Astrocyte of the hippocampus (primary cell): ENCODE measurements around the gene CACHD1.

ENCODE experiments used
- DNase-seq: peaks from one replicate; pipeline ENCODE4 v3.0.0; 2011; ENCODE audit warnings: low read depth, low spot score

Gene CACHD1

DNA sequence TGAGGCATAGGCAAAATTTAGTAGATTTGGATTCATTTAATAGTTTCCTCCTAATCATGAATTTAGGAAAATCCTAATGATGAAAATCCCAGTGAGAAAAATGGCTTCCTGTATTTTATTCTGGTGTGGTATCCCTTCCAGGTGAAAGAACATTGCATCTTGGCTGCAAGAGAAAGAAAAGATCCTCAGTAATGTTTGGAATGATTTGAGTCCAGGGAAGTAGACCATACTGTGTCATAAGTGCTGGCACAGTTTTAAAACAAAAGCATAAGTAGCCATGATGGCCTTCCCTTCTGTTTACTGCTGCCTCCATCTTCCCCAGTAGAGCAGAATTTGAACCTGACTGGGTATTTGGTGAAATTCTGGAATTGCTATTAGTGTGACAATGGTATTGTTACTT is 52.8 kb downstream of the CACHD1 start:
- peak; percentile 59 for DNase-seq

GRCh38 chr1:64523413-64524337 is 53.7 kb downstream of the CACHD1 start:
- no peak for DNase-seq

DNA sequence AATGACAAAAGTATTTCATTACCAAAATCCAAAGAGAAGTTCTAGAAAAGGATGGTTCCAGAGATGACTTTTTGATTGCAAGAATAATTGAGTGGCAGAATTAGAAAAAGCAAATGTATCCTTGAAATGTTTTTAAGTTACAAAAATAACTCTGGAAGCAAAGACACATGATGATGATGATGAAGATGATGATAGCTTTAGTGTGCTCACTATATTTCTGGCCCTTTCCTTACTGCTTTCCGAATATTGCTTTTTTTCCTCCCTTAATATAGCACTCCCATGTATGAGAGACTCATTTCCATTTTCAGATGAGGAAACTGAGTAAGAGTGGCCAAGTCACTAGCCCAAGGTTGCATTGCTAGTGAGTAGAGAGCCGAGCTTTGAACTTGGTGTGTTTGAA is 54.7 kb downstream of the CACHD1 start:
- no peak for DNase-seq

DNA sequence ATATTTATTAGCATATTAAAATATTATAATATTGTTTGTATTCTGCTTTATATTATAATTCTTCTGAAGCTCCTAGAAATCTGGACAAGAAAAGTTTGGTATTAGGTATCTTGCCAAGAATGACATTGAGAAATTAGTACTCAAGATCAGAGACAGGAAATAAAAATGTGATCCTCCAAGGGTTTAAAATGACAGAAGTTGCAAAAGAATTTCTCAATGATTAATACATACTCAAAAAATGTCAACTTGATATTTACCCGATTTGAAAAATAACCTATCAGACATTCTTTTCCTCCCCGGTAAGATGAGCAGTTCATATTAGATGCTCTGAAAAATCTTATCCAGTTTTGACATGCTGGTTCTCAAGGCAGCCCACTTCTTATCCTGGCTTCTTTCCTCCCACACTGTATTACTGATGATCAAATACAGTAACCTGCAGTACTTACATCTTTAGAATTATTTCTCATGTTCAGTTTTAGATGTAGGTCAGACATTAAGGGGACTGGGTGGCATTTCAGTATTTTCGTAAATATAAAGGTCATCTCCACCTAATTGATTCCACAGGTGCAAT is 55.3 kb downstream of the CACHD1 start:
- DNase-seq = no peak

DNA sequence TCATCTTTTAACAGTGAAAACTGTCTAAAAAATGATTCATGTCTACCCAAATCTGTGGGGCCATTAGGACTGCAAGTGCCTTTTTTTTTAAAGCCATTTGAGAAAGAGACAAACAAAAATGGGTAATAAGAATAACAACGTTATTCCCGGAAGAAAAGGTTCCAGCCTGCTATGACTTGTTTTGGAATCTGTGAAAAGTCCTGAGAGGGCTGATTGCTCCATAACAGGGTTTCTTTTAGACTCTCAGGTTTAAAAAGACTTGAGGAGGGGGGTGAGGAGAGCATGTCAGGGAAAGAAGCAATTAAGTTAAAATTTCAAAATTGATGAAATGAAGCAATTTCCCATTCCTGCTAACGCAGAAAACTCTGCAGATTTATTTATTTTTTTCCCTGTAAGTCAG is 56.4 kb downstream of the CACHD1 start:
- no peak for DNase-seq

- DNase-seq = no peak
Observed at GRCh38 chr1:64527165-64527564, 57.2 kb downstream of the CACHD1 start.

DNA sequence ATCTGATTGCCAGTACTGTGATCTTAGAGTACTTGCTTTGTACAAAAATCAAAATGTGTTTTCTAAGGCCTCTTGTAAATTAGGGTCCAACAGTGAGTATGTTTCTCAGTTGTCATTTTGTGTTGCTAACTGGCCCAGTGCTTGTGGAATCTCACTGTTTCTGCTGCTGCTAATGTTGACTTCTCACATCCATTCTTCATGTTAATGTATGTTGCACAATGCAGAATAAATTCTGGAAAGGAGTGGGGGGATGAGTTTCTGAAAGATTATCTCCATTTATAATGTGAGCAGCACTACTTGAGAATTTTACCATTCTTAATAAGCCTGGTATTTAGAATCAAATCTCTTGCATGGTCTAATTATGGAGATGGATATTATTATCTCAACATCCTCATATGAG is 57.9 kb downstream of the CACHD1 start:
- DNase-seq = no peak

GRCh38 chr1:64530969-64531692 is 61.2 kb downstream of the CACHD1 start:
- DNase-seq = no peak

- no peak for DNase-seq
Observed at GRCh38 chr1:64532646-64533045, 62.7 kb downstream of the CACHD1 start.

DNA sequence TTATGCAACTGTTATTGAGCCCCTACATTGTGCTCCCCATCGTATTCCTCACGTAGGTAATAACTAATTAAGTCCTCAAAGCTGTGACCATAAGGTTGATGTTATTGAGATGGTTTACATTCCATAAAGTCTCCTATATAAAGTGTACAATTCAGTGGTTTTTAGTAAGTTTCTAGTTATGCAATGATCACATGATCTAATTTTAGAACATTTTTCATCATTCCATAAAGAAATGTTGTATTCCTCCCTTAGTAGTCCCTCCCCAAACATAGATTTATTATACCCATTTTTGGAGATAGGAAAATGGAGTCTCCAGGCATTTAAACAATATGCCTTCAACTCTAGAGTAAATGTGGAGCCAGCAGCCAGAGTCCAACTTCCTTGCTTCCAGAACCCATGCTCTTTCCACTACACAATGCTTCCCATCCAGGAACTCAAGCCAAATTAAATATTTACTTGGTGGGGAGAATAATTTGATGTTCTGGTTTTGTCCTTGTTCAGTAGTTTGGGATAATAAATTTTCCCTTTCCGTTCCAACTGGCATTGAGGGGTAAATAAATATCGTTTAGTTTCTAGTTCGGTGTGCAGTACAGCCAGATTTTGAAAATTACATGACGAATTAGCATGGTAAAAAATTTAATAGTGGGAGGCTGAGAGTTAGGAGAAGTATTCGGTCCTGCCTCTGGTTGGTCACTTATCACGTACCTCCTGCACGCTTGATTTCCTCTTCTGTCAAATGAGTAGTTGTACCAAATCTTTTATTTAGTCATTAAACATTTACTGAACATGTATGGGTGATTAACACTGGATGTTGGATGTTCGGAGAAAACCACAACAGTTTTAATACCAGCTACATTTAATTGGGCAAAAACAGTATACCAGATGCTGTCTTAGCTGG is 66.3 kb downstream of the CACHD1 start:
- DNase-seq = no peak

DNA sequence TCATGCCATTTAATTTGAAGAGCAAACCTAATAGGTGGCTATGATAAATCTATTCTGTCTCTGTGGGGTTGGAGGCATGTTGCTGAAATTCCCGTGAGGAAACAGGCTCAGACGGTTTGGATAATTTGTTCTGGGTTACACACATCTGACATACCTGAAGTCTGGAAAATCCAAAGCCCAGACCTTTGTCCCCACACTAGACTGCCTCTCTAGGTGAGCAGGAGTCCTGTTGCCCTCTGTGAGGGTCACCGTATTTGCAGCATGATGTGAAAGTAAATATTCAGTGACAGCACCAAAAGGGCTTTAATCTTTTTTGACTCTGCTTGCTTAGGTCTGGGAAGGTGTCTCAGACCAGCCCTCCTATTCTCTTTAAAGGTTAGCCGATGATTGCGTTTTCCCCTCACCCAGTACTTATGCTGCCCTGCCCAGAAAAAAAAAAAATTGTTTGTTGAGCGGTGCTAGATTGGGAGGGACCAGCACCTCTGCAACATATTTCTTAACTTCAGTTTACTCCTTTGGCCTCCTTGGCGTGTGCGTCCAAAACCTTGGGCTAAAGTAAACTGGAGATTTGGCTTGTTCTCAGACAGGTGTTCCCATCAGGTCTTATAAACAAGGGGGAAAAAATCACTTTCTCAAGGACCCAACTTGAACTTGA is 67.0 kb downstream of the CACHD1 start:
- no peak for DNase-seq

GRCh38 chr1:64537942-64538341 is 68.0 kb downstream of the CACHD1 start:
- no peak for DNase-seq

DNA sequence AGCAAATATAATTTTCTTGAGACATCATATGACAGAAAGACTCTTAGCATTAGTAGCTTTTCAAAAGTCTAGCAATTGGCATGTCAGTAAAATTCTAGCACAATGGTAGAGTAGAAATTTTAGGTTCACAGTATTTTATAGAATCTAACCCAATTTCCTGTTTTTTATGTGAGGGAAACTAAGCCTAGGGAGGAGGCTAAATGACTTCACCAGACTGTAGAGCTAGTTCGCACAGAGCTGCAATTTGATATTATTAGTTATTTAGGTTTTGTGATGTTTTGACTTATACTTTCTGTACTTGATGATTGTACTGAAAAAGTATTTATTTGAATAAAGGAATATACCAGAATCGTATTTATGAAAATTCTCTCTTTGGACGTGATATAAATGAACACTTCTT is 68.5 kb downstream of the CACHD1 start:
- DNase-seq = no peak

DNA sequence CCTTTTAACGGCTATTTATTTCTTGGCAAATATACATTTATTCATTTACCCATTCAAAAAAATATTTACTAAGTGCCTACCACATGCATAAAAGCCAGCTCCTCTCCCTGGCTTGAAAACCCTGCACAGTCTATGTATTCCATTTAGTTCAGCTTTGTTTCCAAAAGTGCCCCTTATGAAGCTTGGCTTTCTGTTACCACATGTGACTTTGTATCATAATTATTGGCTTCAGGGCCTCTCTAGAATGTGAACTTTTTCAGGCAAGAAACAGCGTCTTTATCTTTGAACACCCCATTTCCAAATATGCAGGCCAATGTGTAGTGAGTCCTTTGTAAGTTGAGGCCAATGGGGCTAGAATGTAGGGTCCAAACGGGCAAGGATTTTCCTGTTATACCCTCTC is 69.4 kb downstream of the CACHD1 start:
- DNase-seq = no peak

DNA sequence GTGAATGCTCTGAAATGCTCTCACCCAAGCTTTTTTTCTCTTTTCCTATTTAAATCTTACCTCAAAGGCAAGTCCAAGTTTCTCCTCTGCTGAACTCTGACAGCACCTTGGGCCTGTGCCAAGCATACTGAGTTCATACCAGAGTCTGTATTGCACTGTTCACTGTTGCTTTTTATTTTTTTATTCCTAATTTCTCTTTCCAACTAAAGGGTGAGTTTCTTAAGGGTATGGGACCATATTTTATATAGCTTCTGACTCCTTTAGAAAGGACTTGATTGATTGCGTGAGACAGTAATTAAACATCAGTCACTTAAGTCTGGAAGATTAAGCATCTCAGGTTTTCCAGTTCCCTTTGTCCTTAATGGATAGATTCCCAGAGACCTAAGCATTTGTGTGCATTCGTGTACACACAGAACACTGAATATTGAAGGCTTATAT is 69.9 kb downstream of the CACHD1 start:
- DNase-seq = peak; percentile 80

- peak; percentile 51 for DNase-seq
Observed at GRCh38 chr1:64540265-64540791, 70.4 kb downstream of the CACHD1 start.

DNA sequence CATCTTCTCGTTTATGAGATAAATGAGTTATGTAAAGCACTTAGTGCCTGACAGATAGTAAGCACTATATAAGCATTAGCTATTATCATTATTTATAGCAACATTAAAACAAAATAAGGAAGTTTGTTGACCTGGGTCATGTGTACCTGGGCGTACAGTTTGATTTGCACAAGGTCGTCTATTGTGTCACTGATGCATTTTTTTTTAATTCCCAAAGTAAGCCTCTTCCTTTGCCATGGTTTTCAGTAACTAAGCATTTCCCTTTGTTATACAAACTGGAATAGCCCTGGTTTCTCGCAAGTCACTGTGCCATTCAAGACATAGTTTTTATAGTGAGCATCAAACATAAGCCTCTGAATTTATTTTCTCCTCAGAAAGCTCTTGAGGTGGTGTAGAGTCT is 72.2 kb downstream of the CACHD1 start:
- no peak for DNase-seq

GRCh38 chr1:64543831-64544230 is 73.9 kb downstream of the CACHD1 start:
- no peak for DNase-seq

- no peak for DNase-seq
Observed at GRCh38 chr1:64545118-64545843, 75.4 kb downstream of the CACHD1 start.

GRCh38 chr1:64546013-64546412 is 76.1 kb downstream of the CACHD1 start:
- no peak for DNase-seq
